Measurements from ENCODE around the gene RUSC2. TPM values are rescaled to one million over a fixed set of nuclear protein-coding genes. Genes with fewer than 3 reads are reported as not detected.
"Not testable (repeated sequence)": the region's sequence is repeated elsewhere in the genome, so short reads cannot be mapped to it uniquely, and the experiment has no call there.

Gene RUSC2
- total RNA-seq, 2 experiments from 2014 or later, result not detected

- ChIA-PET CTCF (ENCODE audit: unreplicated experiment) (no interaction called here), POLR2A (interaction anchor here (0.6 to 1.7 kb wide), 2 partner anchors 15 to 258 kb away, joined by 3 to 5 read pairs; no protein-coding TSS in a partner anchor)
- Histone ChIP-seq H3K9me2 (ENCODE audit: insufficient read depth, low read length) (no peaks in the 10 kb centered on the region), H3K36me3 (ENCODE audit: insufficient read depth, low read length) (no peaks in the 10 kb centered on the region), H3K79me2 (ENCODE audit: insufficient read depth, low read depth, low read length) (no peaks in the 10 kb centered on the region), H2AFZ (ENCODE audit: low read length) (no peak overlapping the region), H3K4me1 (ENCODE audit: insufficient read depth, low read length, poor library complexity, severe bottlenecking) (no peaks in the 10 kb centered on the region), H3K9me3 (ENCODE audit: low read length) (no peaks in the 10 kb centered on the region), H3K4me3 (ENCODE audit: low read depth, low read length, poor library complexity, severe bottlenecking) (no peak overlapping the region), H3K27ac (ENCODE audit: low read depth, low read length, poor library complexity, severe bottlenecking) (no peak overlapping the region), H3K4me2 (ENCODE audit: low read length) (no peak overlapping the region), H4K20me1 (ENCODE audit: insufficient read depth, low read length) (no peaks in the 10 kb centered on the region)
- intact Hi-C loops (cut with micrococcal nuclease; ENCODE audit: unreplicated experiment), result loop anchor here (10.0 kb wide), 1 partner anchor 206 kb away; no protein-coding TSS in a partner anchor
- TF ChIP-seq EZH2phosphoT487 (IDR thresholded peaks at IDR 0.05; ENCODE audit: borderline replicate concordance, low read depth, low read length), result no peak
- DNase-seq (ENCODE audit: low spot score), result no peak
- BruUV-seq (replicated peaks), result no TSS peak
Measured at GRCh38 chr9:35470894-35471293, 19.0 kb upstream of the RUSC2 start.

GRCh38 chr9:35476596-35476995 is 13.3 kb upstream of the RUSC2 start:
- no peak for DNase-seq (ENCODE audit: low spot score)
- Histone ChIP-seq H3K36me3 (ENCODE audit: insufficient read depth, low read length) (no peaks in the 10 kb centered on the region), H4K20me1 (ENCODE audit: insufficient read depth, low read length) (no peaks in the 10 kb centered on the region), H3K79me2 (ENCODE audit: insufficient read depth, low read depth, low read length) (no peaks in the 10 kb centered on the region), H3K9me2 (ENCODE audit: insufficient read depth, low read length) (no peaks in the 10 kb centered on the region), H3K4me3 (ENCODE audit: low read depth, low read length, poor library complexity, severe bottlenecking) (no peak overlapping the region), H2AFZ (ENCODE audit: low read length) (no peak overlapping the region), H3K27ac (ENCODE audit: low read depth, low read length, poor library complexity, severe bottlenecking) (no peak overlapping the region), H3K4me2 (ENCODE audit: low read length) (no peak overlapping the region), H3K4me1 (ENCODE audit: insufficient read depth, low read length, poor library complexity, severe bottlenecking) (no peaks in the 10 kb centered on the region), H3K9me3 (ENCODE audit: low read length) (no peaks in the 10 kb centered on the region)
- BruUV-seq (replicated peaks), result no TSS peak
- ChIA-PET CTCF (ENCODE audit: unreplicated experiment) (no interaction called here), POLR2A (interaction anchor here (0.6 kb wide), 1 partner anchor 74 kb away, joined by 4 read pairs; no protein-coding TSS in a partner anchor)
- intact Hi-C loops (cut with micrococcal nuclease; ENCODE audit: unreplicated experiment), result loop anchor here (5.0 to 10.0 kb wide), 2 partner anchors 212 to 579 kb away; a partner anchor contains a TSS
- TF ChIP-seq CTCF (conservative IDR thresholded peaks at IDR 0.05; ENCODE audit: low read length), result no peak
- no peak for TF ChIP-seq EZH2phosphoT487 (IDR thresholded peaks at IDR 0.05; ENCODE audit: borderline replicate concordance, low read depth, low read length)

- not testable (repeated sequence) for H3K4me3 ChIP-seq (ENCODE audit: low read depth, low read length, poor library complexity, severe bottlenecking)
Measured at GRCh38 chr9:35477211-35477855, 12.6 kb upstream of the RUSC2 start.

More at GRCh38 chr9:35477211-35477855, 12.6 kb upstream of the RUSC2 start:
- CTCF ChIA-PET (ENCODE audit: unreplicated experiment); H3K4me1 ChIP-seq (ENCODE audit: insufficient read depth, low read length, poor library complexity, severe bottlenecking); H3K4me2 ChIP-seq (ENCODE audit: low read length); H3K27ac ChIP-seq (ENCODE audit: low read depth, low read length, poor library complexity, severe bottlenecking); H2AFZ ChIP-seq (ENCODE audit: low read length); POLR2A ChIA-PET; BruUV-seq (replicated peaks); H3K79me2 ChIP-seq (ENCODE audit: insufficient read depth, low read depth, low read length); H4K20me1 ChIP-seq (ENCODE audit: insufficient read depth, low read length); H3K36me3 ChIP-seq (ENCODE audit: insufficient read depth, low read length); H3K9me2 ChIP-seq (ENCODE audit: insufficient read depth, low read length); H3K9me3 ChIP-seq (ENCODE audit: low read length): not testable (repeated sequence)
- peak; percentile 83 for TF ChIP-seq CTCF (conservative IDR thresholded peaks at IDR 0.05; ENCODE audit: low read length)
- peak; percentile 70 for DNase-seq (ENCODE audit: low spot score)
- intact Hi-C loops (cut with micrococcal nuclease; ENCODE audit: unreplicated experiment), result loop anchor here (1.0 to 10.0 kb wide), 3 partner anchors 213 to 580 kb away; a partner anchor contains a TSS

Data from OCI-LY7 (cell line).